ENCODE measurements around the gene C9.

DNA sequence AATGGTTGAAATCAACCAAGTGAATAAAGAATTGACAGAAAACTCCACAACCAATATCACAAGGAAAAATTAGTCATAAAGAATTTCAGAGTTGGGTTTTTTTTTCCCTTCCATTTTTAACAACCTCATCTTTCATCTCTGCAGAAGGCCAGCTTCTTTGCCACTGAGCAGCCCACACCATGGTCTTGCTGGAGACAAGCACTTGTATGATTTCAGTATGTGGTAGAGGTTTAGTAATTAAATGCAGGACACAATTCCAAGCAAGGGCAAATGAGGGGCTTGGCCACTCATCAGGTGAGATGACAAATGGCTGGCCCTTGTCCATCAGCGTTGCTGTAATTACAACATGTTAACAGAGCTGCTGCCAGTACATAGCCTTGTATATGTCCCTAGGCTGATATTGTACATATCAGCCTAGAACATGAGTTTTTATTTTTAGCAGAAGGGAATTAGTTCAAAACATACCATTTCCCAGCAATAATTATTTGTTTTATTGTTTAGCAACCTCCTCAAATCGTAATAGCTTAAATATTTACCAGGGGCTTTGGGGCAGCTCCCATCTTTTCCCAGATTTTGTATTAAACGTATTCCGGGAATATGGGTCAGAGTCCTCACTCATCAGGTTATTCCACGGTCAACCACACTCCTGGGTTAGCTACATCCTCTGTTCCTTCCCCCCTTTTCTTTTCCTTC, 5.0 kb upstream of the C9 start:
- TF ChIP-seq EZH2 (IDR thresholded peaks at IDR 0.05; ENCODE audit: borderline replicate concordance, insufficient read depth, low read length, poor library complexity, severe bottlenecking) (no peak), EP300 (conservative IDR thresholded peaks at IDR 0.05; ENCODE audit: poor library complexity, severe bottlenecking) (no peak), RAD21 (conservative IDR thresholded peaks at IDR 0.05) (no peak)
- TF ChIP-seq, protein P1, sequence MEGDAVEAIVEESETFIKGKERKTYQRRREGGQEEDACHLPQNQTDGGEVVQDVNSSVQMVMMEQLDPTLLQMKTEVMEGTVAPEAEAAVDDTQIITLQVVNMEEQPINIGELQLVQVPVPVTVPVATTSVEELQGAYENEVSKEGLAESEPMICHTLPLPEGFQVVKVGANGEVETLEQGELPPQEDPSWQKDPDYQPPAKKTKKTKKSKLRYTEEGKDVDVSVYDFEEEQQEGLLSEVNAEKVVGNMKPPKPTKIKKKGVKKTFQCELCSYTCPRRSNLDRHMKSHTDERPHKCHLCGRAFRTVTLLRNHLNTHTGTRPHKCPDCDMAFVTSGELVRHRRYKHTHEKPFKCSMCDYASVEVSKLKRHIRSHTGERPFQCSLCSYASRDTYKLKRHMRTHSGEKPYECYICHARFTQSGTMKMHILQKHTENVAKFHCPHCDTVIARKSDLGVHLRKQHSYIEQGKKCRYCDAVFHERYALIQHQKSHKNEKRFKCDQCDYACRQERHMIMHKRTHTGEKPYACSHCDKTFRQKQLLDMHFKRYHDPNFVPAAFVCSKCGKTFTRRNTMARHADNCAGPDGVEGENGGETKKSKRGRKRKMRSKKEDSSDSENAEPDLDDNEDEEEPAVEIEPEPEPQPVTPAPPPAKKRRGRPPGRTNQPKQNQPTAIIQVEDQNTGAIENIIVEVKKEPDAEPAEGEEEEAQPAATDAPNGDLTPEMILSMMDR (IDR thresholded peaks at IDR 0.05; ENCODE audit: poor library complexity, severe bottlenecking) = no peak

Measured in neural cell (in vitro differentiated cells).